Measurements from ENCODE around the gene COL5A1.

COL5A1 gene

DNA sequence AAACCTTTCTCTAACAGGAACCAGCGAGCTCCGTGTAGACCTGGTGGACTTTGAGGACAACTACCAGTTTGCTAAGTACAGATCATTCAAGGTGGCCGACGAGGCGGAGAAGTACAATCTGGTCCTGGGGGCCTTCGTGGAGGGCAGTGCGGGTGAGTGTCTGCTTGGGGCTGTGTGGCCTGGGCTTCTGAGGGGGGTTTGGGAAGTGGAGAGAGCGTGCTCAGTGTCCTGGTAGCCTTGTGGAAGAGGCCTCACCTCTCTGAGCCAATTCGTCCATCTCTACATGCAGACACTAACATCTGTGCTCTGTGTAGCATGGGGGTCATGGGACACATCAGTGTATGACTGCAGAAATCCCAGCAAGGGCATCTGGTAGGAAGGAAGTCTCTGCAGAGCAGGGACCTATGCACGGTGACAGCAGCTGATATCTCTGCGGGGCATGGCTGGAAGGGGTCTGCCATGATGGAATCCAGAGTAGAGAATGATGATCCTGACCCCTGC, 244.9 kb downstream of the COL5A1 start:
- DNase-seq: no peak

DNA sequence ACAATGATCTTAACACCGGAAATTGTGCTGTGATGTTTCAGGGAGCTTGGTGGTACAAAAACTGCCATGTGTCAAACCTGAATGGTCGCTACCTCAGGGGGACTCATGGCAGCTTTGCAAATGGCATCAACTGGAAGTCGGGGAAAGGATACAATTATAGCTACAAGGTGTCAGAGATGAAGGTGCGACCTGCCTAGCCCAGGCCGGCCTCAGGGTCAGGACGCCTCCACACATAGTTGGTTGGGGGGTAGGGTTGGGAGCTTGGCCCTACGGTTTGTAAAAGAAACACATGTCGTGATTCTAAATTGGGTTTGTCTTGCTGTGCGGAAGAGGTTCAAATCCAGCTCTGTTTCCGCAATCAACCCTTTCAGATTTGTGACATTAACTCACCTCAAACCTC, 245.6 kb downstream of the COL5A1 start:
- DNase-seq: no peak

DNA sequence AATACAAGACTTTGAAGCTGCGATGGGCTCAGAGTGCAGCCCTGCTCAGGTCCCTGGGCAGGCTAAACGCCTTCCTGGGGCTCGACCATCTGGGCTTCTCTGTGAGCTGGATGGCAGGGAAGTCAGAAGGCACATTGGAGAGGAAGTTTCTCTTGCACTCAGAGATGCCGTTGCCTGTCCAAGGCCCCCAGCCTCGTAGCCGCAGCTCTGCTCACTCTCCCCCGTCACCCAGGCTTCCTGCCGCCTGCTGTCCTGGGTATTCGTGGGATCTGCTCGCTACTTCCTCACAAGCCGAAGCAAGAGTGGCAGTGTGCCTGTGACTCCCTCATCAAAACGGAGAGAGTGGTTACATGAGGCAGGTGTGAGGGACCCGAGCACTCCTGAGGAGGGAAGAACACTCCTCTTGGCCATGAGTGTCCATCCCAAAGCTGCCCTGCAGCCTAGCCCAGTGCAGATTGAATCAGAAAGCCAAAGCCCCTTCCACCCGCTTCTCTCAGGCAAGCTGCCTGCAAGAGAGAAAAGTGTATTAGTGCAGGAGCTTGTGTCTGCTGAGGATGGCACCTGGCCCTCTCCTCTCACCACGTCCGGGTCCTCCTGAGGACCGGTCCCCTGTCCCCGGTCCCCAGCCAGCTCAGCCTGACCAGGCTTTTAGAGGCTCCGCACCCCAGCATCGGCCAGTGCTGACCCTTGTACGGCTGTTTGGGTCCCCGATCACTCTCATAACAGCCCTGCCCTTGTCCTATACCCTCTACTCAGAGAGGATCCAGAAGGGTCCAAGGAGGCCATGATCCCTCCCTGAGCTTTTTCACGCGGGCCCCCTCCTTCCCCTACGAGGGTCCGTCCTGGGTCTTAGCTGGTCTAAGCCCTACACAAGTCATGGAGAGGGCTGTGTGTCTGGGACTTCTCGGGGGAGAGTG, 246.3 kb downstream of the COL5A1 start:
- no peak for DNase-seq

DNA sequence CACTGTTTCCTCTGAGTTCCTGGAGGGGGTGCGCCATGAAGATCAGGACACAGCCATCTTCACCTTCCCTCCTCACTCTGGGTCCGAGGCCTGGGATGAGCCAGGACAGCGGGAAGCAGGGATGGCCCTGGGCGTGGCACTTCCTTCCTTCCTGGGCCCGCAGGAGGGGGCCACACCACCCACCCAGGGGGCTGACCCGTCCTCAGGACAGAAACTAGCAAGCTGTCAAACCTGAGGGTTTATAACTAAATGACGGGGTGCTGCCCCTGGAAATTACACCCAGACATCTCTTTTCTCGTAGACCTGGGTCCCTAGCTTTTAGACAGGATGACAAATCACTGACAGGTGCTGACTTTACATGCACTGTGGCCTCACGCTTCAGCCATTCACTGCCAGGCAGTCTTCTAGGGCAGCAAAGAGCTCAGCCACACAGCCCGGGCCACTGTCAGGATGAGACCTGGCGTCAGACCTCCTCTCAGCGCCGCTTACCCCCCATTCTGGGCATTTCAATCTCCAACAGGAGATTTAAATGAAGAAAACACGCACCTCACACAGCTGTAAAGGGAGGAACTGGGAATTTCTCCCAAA, 247.1 kb downstream of the COL5A1 start:
- no peak for DNase-seq

DNA sequence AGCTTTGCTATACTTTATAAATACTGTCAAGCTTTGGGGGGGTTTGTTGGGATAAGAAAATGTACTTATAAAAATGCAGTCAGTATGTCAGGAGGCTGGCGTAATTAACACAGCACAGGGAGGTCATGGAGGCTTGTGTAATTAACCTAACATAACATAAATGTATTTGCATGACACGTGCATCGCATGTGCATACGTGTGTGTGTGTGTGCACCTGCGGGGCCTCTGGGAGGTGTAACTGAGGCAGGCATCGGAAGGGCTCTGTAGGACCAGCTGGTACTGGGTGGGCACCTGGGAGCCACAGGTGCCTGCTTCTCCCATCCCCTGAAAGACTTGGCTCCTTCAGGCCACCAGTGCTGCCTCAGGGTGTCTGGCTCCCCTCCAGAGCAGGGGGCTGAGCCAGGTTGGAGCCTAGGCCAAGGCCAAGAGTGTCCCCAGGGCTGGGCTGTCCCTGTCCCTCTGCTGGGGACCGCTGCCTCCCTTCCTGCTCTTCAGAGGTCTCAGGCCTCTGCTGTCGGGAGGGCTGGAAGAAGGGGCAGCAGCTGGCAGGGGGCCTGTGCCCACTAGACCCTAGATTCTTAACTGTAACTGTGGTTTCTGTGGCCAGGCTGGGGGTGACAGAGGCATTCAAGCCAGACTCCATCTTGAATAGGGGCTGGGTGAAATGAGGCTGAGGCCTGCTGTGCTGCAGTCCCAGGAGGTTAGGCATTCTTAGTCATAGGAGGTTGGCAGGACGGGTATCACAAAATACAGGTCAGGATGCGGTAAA, 248.0 kb downstream of the COL5A1 start:
- no peak for DNase-seq

DNA sequence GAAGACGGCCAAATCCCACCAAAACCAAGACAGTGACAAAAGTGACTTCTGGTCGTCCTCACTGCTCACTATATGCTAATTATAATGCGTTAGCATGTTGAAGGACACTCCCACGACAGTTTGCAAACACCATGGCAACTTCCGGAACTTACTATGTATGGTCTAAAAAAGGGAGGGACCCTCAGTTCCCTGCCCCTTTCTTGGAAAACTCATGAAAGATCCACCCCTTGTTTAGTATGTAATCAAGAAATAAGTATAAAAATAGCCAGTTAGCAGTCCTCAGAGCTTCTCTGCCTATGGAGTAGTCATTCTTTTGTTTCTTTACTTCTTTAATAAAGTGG, 248.5 kb downstream of the COL5A1 start:
- no peak for DNase-seq

DNA sequence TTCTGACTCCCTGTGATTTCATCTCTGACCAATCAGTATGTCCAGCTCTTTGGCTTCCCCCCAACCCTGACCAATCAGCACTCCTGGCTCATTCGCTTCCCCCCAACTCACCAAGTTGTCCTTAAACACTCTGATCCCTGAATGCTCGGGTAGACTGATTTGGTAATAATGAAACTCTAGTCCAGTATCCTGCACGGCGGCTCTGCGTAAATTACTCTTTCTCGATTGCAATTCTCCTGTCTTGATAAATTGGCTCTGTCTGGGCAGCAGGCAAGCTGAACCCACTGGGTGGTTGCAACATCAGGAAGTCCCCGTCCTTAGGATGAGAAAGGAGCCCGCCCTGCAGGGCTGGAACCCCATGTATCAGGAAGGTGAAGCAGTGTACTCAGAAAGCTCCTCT, 249.4 kb downstream of the COL5A1 start:
- DNase-seq: no peak

DNA sequence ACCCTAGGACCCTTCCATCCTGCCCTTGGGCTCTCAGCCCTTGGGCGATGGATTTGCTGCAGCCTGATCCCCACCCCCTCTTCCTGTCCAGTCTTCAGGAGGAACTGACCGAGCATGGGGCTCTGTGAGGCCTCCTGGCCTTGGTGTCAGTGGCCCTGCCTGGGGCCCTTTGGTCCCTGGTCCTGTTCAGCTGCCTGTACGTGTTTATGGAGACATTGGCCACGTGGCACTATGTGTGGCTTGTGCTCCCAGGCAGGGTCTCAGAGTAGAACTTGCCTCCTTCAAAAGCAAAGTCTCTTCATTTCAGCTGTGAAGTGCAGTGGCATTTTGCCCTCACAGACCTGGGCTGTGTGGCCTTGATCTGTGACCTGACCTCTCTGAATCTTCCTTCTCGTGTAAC, 250.1 kb downstream of the COL5A1 start:
- DNase-seq: no peak

DNA sequence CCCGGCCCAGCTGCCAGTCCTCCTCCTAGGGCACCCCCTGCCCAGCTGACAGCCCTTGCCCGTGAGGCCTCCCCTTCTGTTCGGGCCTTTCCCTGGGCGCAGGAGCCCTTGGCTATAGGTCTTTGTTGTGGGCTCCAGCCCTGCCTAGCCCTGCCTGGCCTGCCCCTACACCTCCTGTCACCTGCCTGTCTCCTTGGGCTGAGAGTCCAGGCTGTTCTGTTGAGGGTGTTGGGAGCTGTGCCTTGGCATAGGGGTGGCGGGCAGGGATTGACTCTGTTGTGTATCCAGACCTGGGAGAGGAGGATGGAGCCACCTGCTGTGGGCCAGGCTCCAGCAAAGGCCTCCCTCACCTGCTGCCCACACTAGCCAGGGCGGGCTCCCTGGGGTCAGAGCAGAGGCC, 250.6 kb downstream of the COL5A1 start:
- no peak for DNase-seq

DNA sequence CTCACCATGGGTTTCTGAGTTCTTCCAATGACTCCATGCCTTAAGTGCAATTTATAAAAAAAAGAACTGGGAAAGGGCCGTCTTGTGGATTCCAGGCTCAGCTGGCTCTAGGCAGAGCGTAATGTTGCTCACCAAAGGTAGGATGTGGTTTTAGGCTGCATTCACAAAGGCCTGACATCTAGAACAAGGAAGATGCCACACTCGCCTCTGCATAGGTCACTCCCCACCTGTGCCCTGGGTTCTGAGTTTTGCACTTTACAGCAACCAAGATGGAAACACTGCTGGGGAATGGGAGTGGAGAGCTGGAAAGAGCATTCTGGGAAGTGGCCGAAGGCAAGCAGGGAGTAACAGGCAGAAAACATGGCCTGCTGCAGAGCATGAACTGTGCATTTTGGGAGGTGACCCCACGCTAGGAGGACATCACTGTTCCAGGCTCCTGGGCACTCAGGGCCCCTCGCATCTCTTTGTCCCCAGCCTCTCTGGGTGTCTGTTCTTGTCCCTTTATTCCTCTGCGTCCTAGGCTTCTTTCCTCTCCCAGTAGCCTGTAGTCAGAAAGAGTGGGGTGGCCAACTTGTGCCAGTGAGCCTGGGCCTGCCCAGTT, 251.3 kb downstream of the COL5A1 start:
- no peak for DNase-seq

All from NCI-H748 treated with DMSO at 0.1 percent for 48 hours (cell line).